CD14-positive monocyte (primary cell): ENCODE results near the gene DGAT2. TPM values are rescaled to one million over a fixed set of nuclear protein-coding genes. Genes with fewer than 3 reads are reported as not detected.
A peak's percentile ranks its signal among the peaks of the same experiment; 100 is the strongest.

Experiments used
- DNase-seq, 3 donors: peaks; one replicate each; pipeline ENCODE4 v3.0.0-alpha.2; 2011 to 2022
- H2AFZ ChIP-seq: 2 replicates; pipeline ENCODE4 v1.6.0; 2012; ENCODE audit warnings: mild to moderate bottlenecking, low read depth, low read length, inconsistent platforms; ENCODE audit not compliant: insufficient read depth, poor library complexity, severe bottlenecking
- H3K27ac ChIP-seq, 2 donors: 1 replicate in 1 of 2; 2 replicates in 1 of 2; pipeline ENCODE4 v1.5.1; 2012 to 2013; ENCODE audit warnings: low read length in 2 of 2, control low read depth in 1 of 2, inconsistent platforms in 1 of 2, low read depth in 1 of 2, mild to moderate bottlenecking in 1 of 2
- H3K27me3 ChIP-seq, 2 donors: one replicate each; pipeline versions ENCODE4 v1.6.0 to v1.6.1; 2011 to 2013; ENCODE audit warnings: low read length in 2 of 2; ENCODE audit not compliant: control insufficient read depth in 2 of 2, insufficient read depth in 2 of 2
- H3K36me3 ChIP-seq, 2 donors: replicated peaks in 1 of 2; 1 replicate in 1 of 2; 2 replicates in 1 of 2; pipeline versions ENCODE4 v1.5.1 to v1.6.1; 2012 to 2013; ENCODE audit warnings: low read length in 2 of 2, control low read depth in 1 of 2, inconsistent platforms in 1 of 2, mild to moderate bottlenecking in 1 of 2; ENCODE audit not compliant: insufficient read depth in 2 of 2, control insufficient read depth in 1 of 2
- H3K4me1 ChIP-seq, 2 donors: 1 replicate in 1 of 2; 2 replicates in 1 of 2; pipeline versions ENCODE4 v1.5.1 to v1.6.1; 2012 to 2013; ENCODE audit warnings: low read length in 2 of 2, control low read depth in 1 of 2, inconsistent platforms in 1 of 2, mild to moderate bottlenecking in 1 of 2, moderate library complexity in 1 of 2; ENCODE audit not compliant: insufficient read depth in 2 of 2, control insufficient read depth in 1 of 2
- H3K4me2 ChIP-seq: replicated peaks from 2 replicates; pipeline ENCODE3; 2012; ENCODE audit warnings: low read length, moderate library complexity, mild to moderate bottlenecking; ENCODE audit not compliant: poor library complexity, severe bottlenecking; ENCODE audit errors: extremely low read depth
- H3K4me3 ChIP-seq, 3 experiments: fragments of 200-600 bp in 1 of 3; sonication (generic) in 1 of 3; replicated peaks in 1 of 3; 1 replicate in 2 of 3; 2 replicates in 1 of 3; pipeline ENCODE4 v1.5.1; 2011 to 2013; ENCODE audit warnings: low read length in 3 of 3, mild to moderate bottlenecking in 3 of 3, control low read depth in 2 of 3, low read depth in 2 of 3, inconsistent platforms in 1 of 3, moderate library complexity in 1 of 3
- H3K79me2 ChIP-seq: 2 replicates; pipeline ENCODE4 v1.6.0; 2012; ENCODE audit warnings: mild to moderate bottlenecking, control low read depth, inconsistent platforms, low read length, moderate library complexity; ENCODE audit not compliant: insufficient read depth
- H3K9ac ChIP-seq: 2 replicates; pipeline ENCODE4 v1.6.0; 2017; ENCODE audit warnings: low read length, mild to moderate bottlenecking; ENCODE audit not compliant: insufficient read depth, poor library complexity, severe bottlenecking
- H3K9me3 ChIP-seq, 2 donors: replicated peaks in 1 of 2; 1 replicate in 1 of 2; 2 replicates in 1 of 2; pipeline versions ENCODE4 v1.5.1 to v1.6.1; 2012 to 2013; ENCODE audit warnings: low read length in 2 of 2, control low read depth in 1 of 2; ENCODE audit not compliant: control insufficient read depth in 1 of 2, insufficient read depth in 1 of 2
- H4K20me1 ChIP-seq: 2 replicates; pipeline ENCODE4 v1.6.0; 2012; ENCODE audit warnings: mild to moderate bottlenecking, low read length, control low read depth, moderate library complexity; ENCODE audit not compliant: insufficient read depth
- H3K27ac Mint-ChIP-seq, 7 donors: one replicate each; pipeline ENCODE4 v1.8.0; 2020; ENCODE audit warnings: mild to moderate bottlenecking in 7 of 7, mixed read lengths in 7 of 7, moderate library complexity in 6 of 7, inconsistent platforms in 2 of 7
- H3K27me3 Mint-ChIP-seq, 3 donors: one replicate each; pipeline ENCODE4 v1.8.0; 2021 to 2022; ENCODE audit warnings: low read depth in 3 of 3, mild to moderate bottlenecking in 3 of 3, mixed read lengths in 3 of 3, moderate library complexity in 3 of 3, inconsistent platforms in 1 of 3
- H3K36me3 Mint-ChIP-seq, 2 donors: one replicate each; pipeline ENCODE4 v1.8.0; 2020; ENCODE audit warnings: mixed read lengths in 2 of 2, inconsistent platforms in 1 of 2, mild to moderate bottlenecking in 1 of 2
- H3K4me1 Mint-ChIP-seq: one replicate; pipeline ENCODE4 v1.8.0; 2020; ENCODE audit warnings: mild to moderate bottlenecking, mixed read lengths
- H3K4me3 Mint-ChIP-seq, 2 donors: one replicate each; pipeline ENCODE4 v1.8.0; 2020; ENCODE audit warnings: mild to moderate bottlenecking in 2 of 2, mixed read lengths in 2 of 2, moderate library complexity in 1 of 2
- H3K9me3 Mint-ChIP-seq, 7 donors: one replicate each; pipeline ENCODE4 v1.8.0; 2020 to 2022; ENCODE audit warnings: mixed read lengths in 7 of 7, mild to moderate bottlenecking in 6 of 7, moderate library complexity in 6 of 7, inconsistent platforms in 2 of 7
- WGBS: methylation state at CpG from one replicate; pipeline ENCODE4 v1.1.5; 2013; ENCODE audit warnings: missing lambda C conversion rate; ENCODE audit not compliant: insufficient coverage; 5-methylcytosine and 5-hydroxymethylcytosine counted together
- intact Hi-C, 2 donors: fragments of 100-400 bp; cut with micrococcal nuclease; formaldehyde crosslinking; loops; one replicate each; pipeline versions ENCODE4 v1.15.0 to v1.15.1; 2023
- polyA plus RNA-seq, 3 donors: library from polyadenylated mRNA; depleted of rRNA in 1 of 3; unstranded in 2 of 3; stranded (reverse) in 1 of 3; fragments of 300-500 nt in 2 of 3; fragments of >200 nt in 1 of 3; fragmentation: Illumina TruSeq in 2 of 3; gene quantifications; 1 replicate in 2 of 3; 2 replicates in 1 of 3; pipeline ENCODE4 v1.2.3, GENCODE V29; 2012 to 2021
- TF ChIP-seq, protein P1 (sequence below): fragments of 200-600 bp; IDR thresholded peaks from one replicate; pipeline ENCODE4 v1.8.0; 2022; ENCODE audit warnings: antibody characterized with exemption, mild to moderate bottlenecking

Gene DGAT2
- polyA plus RNA-seq, 3 donors, result 7.0 to 18.4 (median 14.8) TPM

GRCh38 chr11:75800728-75801361 lies 32.3 kb downstream of the DGAT2 start:
- intact Hi-C loops, result loop anchor here (5.0 to 10.0 kb wide), 3 partner anchors 66 to 354 kb away; no protein-coding TSS in a partner anchor
- Mint-ChIP-seq H3K9me3 (no peaks in the 10 kb centered on the region), H3K27me3 (peaks cover 0 to 3% (median 3%) of the 10 kb centered on the region in 3 donors), H3K36me3 (peaks cover 48 to 61% of the 10 kb centered on the region in 2 donors), H3K27ac (peak overlapping the region in 3 of 7 donors; percentile 2 to 36 (median 23)), H3K4me3 (no peak overlapping the region), H3K4me1 (peaks cover 32% of the 10 kb centered on the region)
- TF ChIP-seq, protein P1, sequence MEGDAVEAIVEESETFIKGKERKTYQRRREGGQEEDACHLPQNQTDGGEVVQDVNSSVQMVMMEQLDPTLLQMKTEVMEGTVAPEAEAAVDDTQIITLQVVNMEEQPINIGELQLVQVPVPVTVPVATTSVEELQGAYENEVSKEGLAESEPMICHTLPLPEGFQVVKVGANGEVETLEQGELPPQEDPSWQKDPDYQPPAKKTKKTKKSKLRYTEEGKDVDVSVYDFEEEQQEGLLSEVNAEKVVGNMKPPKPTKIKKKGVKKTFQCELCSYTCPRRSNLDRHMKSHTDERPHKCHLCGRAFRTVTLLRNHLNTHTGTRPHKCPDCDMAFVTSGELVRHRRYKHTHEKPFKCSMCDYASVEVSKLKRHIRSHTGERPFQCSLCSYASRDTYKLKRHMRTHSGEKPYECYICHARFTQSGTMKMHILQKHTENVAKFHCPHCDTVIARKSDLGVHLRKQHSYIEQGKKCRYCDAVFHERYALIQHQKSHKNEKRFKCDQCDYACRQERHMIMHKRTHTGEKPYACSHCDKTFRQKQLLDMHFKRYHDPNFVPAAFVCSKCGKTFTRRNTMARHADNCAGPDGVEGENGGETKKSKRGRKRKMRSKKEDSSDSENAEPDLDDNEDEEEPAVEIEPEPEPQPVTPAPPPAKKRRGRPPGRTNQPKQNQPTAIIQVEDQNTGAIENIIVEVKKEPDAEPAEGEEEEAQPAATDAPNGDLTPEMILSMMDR, result no peak
- H3K4me3 ChIP-seq, result no peak overlapping the region
- no peak for DNase-seq
- H3K9me3 ChIP-seq, result no peaks in the 10 kb centered on the region
- peaks cover 38 to 53% of the 10 kb centered on the region in 2 donors for H3K36me3 ChIP-seq
- H4K20me1 ChIP-seq, result no peaks in the 10 kb centered on the region
- no peak overlapping the region for H3K9ac ChIP-seq
- H3K4me2 ChIP-seq, result no peak overlapping the region
- no peaks in the 10 kb centered on the region for H3K79me2 ChIP-seq
- peaks cover 24 to 32% of the 10 kb centered on the region in 2 donors for H3K4me1 ChIP-seq
- no peak overlapping the region for H2AFZ ChIP-seq
- H3K27ac ChIP-seq, result peak overlapping the region in 1 of 2 donors; percentile 62
- H3K27me3 ChIP-seq, result no peaks in the 10 kb centered on the region
- 100% methylated on average over 1 of the region's 6 CpGs for WGBS

DNA sequence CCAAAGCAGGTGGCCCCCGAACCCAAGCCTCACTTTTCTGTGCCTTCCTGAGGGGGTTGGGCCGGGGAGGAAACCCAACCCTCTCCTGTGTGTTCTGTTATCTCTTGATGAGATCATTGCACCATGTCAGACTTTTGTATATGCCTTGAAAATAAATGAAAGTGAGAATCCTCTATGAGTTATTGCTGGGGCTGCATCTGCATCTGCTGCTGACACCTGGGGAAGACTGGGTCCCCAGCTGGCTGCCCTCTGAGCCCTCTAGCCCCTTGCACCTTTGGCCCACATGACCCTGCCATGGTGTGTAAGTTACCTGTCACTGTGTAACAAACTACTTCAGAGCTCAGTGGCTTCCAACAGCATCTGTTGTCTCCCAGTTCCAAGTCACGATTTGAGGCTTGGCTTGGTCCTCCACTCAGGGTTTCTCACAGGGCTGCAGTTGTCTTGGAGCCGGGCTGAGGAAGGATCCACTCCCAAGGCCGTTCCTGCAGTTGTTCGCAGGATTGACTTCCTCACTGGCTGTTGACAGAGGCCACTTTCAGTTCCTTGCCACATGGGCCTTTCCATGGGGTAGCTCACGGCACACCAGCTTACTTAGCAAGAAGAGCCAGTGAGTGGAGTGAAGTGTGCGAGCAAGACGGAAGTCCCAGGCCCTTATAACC lies 32.9 kb downstream of the DGAT2 start:
- WGBS, result 18% methylated on average over 4 of the region's 9 CpGs
- peak overlapping the region in 1 of 2 donors; percentile 30 for H3K4me3 Mint-ChIP-seq
- peak overlapping the region in 6 of 7 donors; percentile 53 to 87 (median 72) for H3K27ac Mint-ChIP-seq
- Histone ChIP-seq H3K4me2 (peak overlapping the region; percentile 35), H3K4me3 (peak overlapping the region in 1 of 3 experiments; percentile 10), H3K9me3 (no peaks in the 10 kb centered on the region), H3K36me3 (peaks cover 32 to 47% of the 10 kb centered on the region in 2 donors), H3K9ac (peak overlapping the region; percentile 2), H3K4me1 (peaks cover 24 to 32% of the 10 kb centered on the region in 2 donors), H3K27me3 (no peaks in the 10 kb centered on the region), H3K27ac (peak overlapping the region; percentile 58 to 62), H4K20me1 (no peaks in the 10 kb centered on the region), H2AFZ (peak overlapping the region; percentile 60), H3K79me2 (no peaks in the 10 kb centered on the region)
- H3K9me3 Mint-ChIP-seq, result no peaks in the 10 kb centered on the region
- H3K27me3 Mint-ChIP-seq, result peaks cover 0 to 3% (median 3%) of the 10 kb centered on the region in 3 donors
- H3K36me3 Mint-ChIP-seq, result peaks cover 41 to 55% of the 10 kb centered on the region in 2 donors
- intact Hi-C loops, result loop anchor here (5.0 to 10.0 kb wide), 3 partner anchors 66 to 353 kb away; no protein-coding TSS in a partner anchor
- TF ChIP-seq, protein P1, result no peak
- H3K4me1 Mint-ChIP-seq, result peaks cover 32% of the 10 kb centered on the region
- peak; percentile 62 to 86 (median 70) for DNase-seq
